ENCODE measurements around the gene ELOVL5. TPM values are rescaled to one million over a fixed set of nuclear protein-coding genes. Genes with fewer than 3 reads are reported as not detected.

ELOVL5 gene
- 100 to 1,000 TPM in 2 of 6 experiments, 10 to 100 TPM in 4; 82.0 to 104 (median 89.1) TPM for total RNA-seq (2021; fragmentation: NEBNext Ultra II Directional; extraction: Animal tissue kit (Norgen Biotek cat#: 25700))
- long read RNA-seq, transcript ELOVL5-201 (8 exons, 2,827 nt): major isoform, 116 of 154 reads
- long read RNA-seq, partial matches to known transcripts: 22 of 154 reads
- long read RNA-seq, other reads (novel, unspliced or antisense): 13 of 154 reads

- Mint-ChIP-seq H3K27me3 (ENCODE audit: insufficient read depth) (peaks cover 6% of the 10 kb centered on the region), H3K27ac (peak within 1 kb of the TSS; percentile 97), H3K4me1 (ENCODE audit: low read depth) (peaks cover 34% of the 10 kb centered on the region), H3K9me3 (no peaks in the 10 kb centered on the region), H3K36me3 (ENCODE audit: low read depth) (peaks cover 9% of the 10 kb centered on the region; the same call in 1 of the 2 replicates), H3K4me3 (peak within 1 kb of the TSS; percentile 95)
- no peak for TF ChIP-seq CTCF (IDR thresholded peaks at IDR 0.05)
- peak; percentile 98 for DNase-seq
Measured at GRCh38 chr6:53348371-53349208, at the start of gene ELOVL5. TSS of gene ELOVL5 (minus strand) at chr6:53348950. CDS start at chr6:53295699, 53,251 bp downstream.

GRCh38 chr6:53397283-53397682, 48.5 kb upstream of the ELOVL5 start:
- no peak for TF ChIP-seq CTCF (IDR thresholded peaks at IDR 0.05)

GRCh38 chr6:53395986-53396385, 47.2 kb upstream of the ELOVL5 start:
- TF ChIP-seq CTCF (IDR thresholded peaks at IDR 0.05): no peak
- no peak for DNase-seq
- Mint-ChIP-seq H3K9me3 (no peaks in the 10 kb centered on the region), H3K4me1 (ENCODE audit: low read depth) (no peaks in the 10 kb centered on the region), H3K36me3 (ENCODE audit: low read depth) (no peaks in the 10 kb centered on the region), H3K27ac (no peak overlapping the region), H3K4me3 (no peak overlapping the region), H3K27me3 (ENCODE audit: insufficient read depth) (peaks cover 5% of the 10 kb centered on the region)

More at GRCh38 chr6:53397283-53397682, 48.5 kb upstream of the ELOVL5 start:
- H3K4me3 Mint-ChIP-seq: no peak overlapping the region
- H3K27me3 Mint-ChIP-seq (ENCODE audit: insufficient read depth): peaks cover 5% of the 10 kb centered on the region
- no peaks in the 10 kb centered on the region for H3K36me3 Mint-ChIP-seq (ENCODE audit: low read depth)
- no peaks in the 10 kb centered on the region for H3K9me3 Mint-ChIP-seq
- no peak overlapping the region for H3K27ac Mint-ChIP-seq
- H3K4me1 Mint-ChIP-seq (ENCODE audit: low read depth): no peaks in the 10 kb centered on the region
- no peak for DNase-seq

GRCh38 chr6:53394704-53395103, 46.0 kb upstream of the ELOVL5 start:
- Mint-ChIP-seq H3K36me3 (ENCODE audit: low read depth) (no peaks in the 10 kb centered on the region), H3K4me3 (no peak overlapping the region), H3K4me1 (ENCODE audit: low read depth) (no peaks in the 10 kb centered on the region), H3K27ac (no peak overlapping the region), H3K27me3 (ENCODE audit: insufficient read depth) (peaks cover 5% of the 10 kb centered on the region; the same call in 1 of the 2 replicates), H3K9me3 (no peaks in the 10 kb centered on the region)
- no peak for DNase-seq
- no peak for TF ChIP-seq CTCF (IDR thresholded peaks at IDR 0.05)

GRCh38 chr6:53391170-53391569, 42.4 kb upstream of the ELOVL5 start:
- no peak for TF ChIP-seq CTCF (IDR thresholded peaks at IDR 0.05)
- H3K4me1 Mint-ChIP-seq (ENCODE audit: low read depth): no peaks in the 10 kb centered on the region
- H3K27ac Mint-ChIP-seq: no peak overlapping the region
- H3K4me3 Mint-ChIP-seq: no peak overlapping the region
- no peak for DNase-seq
- H3K36me3 Mint-ChIP-seq (ENCODE audit: low read depth): no peaks in the 10 kb centered on the region
- peaks cover 12% of the 10 kb centered on the region for H3K27me3 Mint-ChIP-seq (ENCODE audit: insufficient read depth)
- H3K9me3 Mint-ChIP-seq: peaks cover 8% of the 10 kb centered on the region

All from HFFc6 (cell line).